Progenitor cell of endocrine pancreas (in vitro differentiated cells): ENCODE results near the gene HOXD9. TPM values are rescaled to one million over a fixed set of nuclear protein-coding genes. Genes with fewer than 3 reads are reported as not detected.

Experiments
- DNase-seq: peaks from one replicate; pipeline ENCODE4 v3.0.0; 2021; ENCODE audit warnings: low spot score; ENCODE audit not compliant: unreplicated experiment
- H3K27ac Mint-ChIP-seq: 2 replicates; pipeline ENCODE4 v1.8.0; 2021; ENCODE audit warnings: mild to moderate bottlenecking, moderate library complexity, mixed read lengths
- H3K27me3 Mint-ChIP-seq: 2 replicates; pipeline ENCODE4 v1.8.0; 2021; ENCODE audit warnings: mixed read lengths
- H3K36me3 Mint-ChIP-seq: 2 replicates; pipeline ENCODE4 v1.8.0; 2022; ENCODE audit warnings: mixed read lengths; ENCODE audit not compliant: insufficient read depth
- H3K4me1 Mint-ChIP-seq: 2 replicates; pipeline ENCODE4 v1.8.0; 2021; ENCODE audit warnings: low read depth, mixed read lengths
- H3K4me3 Mint-ChIP-seq: 2 replicates; pipeline ENCODE4 v1.8.0; 2021; ENCODE audit warnings: low read depth, mild to moderate bottlenecking, moderate library complexity, mixed read lengths
- H3K9me3 Mint-ChIP-seq: 2 replicates; pipeline ENCODE4 v1.8.0; 2021; ENCODE audit warnings: low read depth, mixed read lengths
- total RNA-seq: library from RNA; stranded (reverse); gene quantifications from 2 replicates; pipeline ENCODE4 v1.2.1, GENCODE V29; 2021
- TF ChIP-seq, protein P1 (sequence below): fragments of 200-600 bp; sonication (generic); IDR thresholded peaks from one replicate; pipeline ENCODE4 v1.5.0; 2021; ENCODE audit warnings: antibody characterized with exemption, mild to moderate bottlenecking; ENCODE audit not compliant: unreplicated experiment

Gene HOXD9
- total RNA-seq, 1 donor from 2014 or later, result not detected

DNA sequence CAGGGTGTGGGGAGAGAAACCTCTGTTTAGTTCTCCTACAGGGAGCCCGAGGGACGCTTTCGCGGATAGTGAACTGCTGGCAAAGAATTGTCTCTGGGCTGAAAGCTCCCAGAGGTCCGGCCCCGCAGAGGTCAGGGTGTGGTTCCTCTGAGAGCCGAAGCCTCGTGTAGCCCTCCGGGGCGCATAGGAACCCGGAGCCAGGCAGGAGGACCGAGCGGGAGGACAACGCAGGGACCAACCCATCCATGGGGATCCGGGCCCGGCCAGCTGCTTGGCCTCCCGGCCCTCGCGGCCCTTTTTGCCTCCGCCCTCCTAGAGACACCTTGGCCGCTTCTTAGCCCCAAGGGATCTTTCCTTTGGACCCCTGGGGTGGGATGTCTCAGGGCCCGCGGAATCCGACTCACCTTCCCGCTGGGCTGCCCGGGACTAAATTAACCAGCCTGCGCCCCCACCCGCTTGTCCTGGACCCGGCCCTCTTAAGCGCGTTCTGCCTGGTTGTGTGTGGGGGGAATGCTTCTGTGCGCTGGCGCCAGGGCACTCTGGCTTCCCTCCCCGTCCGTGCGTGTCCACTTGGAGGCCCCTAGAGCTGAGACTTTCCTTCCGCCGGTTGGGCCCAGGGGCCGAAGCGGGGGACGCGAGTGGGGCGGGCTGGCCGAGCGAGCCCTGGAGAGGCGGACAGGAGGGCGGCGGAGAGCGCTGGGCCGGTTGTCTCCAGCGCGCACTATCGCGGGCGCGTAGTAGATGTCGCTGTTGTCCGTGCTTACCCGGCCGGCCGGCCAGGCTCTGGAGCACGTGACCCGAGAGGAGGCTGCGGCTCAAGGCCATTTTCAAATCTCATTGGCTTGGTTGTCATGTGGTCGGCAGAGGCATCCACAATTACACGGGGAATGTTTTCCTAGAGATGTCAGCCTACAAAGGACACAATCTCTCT lies 6.4 kb upstream of the HOXD9 start, which contains the start of gene HOXD10:
HOXD10 (plus strand) TSS at position 896 of the 931 bp plus-strand sequence. CDS start 56 bp downstream, outside the sequence.
- TF ChIP-seq, protein P1, sequence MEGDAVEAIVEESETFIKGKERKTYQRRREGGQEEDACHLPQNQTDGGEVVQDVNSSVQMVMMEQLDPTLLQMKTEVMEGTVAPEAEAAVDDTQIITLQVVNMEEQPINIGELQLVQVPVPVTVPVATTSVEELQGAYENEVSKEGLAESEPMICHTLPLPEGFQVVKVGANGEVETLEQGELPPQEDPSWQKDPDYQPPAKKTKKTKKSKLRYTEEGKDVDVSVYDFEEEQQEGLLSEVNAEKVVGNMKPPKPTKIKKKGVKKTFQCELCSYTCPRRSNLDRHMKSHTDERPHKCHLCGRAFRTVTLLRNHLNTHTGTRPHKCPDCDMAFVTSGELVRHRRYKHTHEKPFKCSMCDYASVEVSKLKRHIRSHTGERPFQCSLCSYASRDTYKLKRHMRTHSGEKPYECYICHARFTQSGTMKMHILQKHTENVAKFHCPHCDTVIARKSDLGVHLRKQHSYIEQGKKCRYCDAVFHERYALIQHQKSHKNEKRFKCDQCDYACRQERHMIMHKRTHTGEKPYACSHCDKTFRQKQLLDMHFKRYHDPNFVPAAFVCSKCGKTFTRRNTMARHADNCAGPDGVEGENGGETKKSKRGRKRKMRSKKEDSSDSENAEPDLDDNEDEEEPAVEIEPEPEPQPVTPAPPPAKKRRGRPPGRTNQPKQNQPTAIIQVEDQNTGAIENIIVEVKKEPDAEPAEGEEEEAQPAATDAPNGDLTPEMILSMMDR, result peak; percentile 33

DNA sequence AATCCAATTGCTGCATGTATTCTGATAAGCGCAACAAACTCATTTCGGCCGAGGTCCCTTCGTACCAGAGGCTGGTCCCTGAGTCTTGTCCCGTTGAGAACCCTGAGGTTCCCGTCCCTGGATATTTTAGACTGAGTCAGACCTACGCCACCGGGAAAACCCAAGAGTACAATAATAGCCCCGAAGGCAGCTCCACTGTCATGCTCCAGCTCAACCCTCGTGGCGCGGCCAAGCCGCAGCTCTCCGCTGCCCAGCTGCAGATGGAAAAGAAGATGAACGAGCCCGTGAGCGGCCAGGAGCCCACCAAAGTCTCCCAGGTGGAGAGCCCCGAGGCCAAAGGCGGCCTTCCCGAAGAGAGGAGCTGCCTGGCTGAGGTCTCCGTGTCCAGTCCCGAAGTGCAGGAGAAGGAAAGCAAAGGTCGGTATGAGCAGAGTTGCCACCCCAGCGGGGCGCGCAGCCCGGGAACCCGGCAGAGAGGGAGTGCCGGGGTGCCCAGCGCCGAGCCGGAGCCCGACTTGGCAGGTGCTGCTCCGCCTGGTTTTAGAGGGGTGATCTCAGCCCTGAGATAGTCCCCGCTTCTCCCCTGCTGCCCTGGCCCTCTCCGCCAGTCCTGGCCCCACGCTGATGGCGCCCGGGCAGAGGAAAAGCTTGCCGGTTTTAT lies 5.2 kb upstream of the HOXD9 start:
- H3K36me3 Mint-ChIP-seq, result no peaks in the 10 kb centered on the region
- no peak for DNase-seq
- H3K9me3 Mint-ChIP-seq, result no peaks in the 10 kb centered on the region
- H3K27ac Mint-ChIP-seq, result no peak overlapping the region
- no peaks in the 10 kb centered on the region for H3K4me1 Mint-ChIP-seq
- H3K4me3 Mint-ChIP-seq, result no peak overlapping the region
- TF ChIP-seq, protein P1, result no peak
- peaks cover 95% of the 10 kb centered on the region for H3K27me3 Mint-ChIP-seq

More for the DNA sequence above, 6.4 kb upstream of the HOXD9 start, which contains the start of gene HOXD10:
- peaks cover 99% of the 10 kb centered on the region for H3K27me3 Mint-ChIP-seq
- H3K36me3 Mint-ChIP-seq, result no peaks in the 10 kb centered on the region
- no peaks in the 10 kb centered on the region for H3K9me3 Mint-ChIP-seq
- no peak for DNase-seq
- no peak within 1 kb of the TSS for H3K27ac Mint-ChIP-seq
- no peaks in the 10 kb centered on the region for H3K4me1 Mint-ChIP-seq
- no peak within 1 kb of the TSS for H3K4me3 Mint-ChIP-seq

DNA sequence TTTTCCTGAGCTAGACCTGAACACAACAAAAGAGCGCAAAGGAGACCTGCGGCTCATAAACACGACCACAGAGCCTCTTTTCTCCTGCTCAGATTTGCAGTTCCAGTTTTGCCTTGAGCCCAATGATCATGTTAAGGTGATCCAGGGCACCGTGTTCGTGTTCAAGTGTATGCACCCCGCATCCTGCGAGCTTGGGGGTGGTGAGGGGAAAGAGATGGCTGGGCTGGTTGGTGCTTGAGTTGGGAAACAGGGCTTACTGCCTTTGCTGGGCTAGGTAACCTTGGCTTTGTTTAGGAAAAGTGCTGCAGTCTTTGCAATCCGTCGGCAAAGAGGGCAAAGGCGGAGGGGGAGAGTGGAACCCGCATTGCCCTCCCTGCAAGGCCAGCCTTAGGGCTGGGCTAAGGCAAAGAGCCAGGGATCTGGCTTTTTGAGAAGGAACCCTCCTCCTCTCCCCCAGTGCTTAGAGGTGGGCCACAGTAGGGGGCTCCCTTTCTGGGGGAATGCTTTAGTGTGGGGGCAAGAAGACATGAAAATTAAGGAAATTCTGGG lies 4.6 kb upstream of the HOXD9 start:
- H3K9me3 Mint-ChIP-seq, result no peaks in the 10 kb centered on the region
- H3K4me1 Mint-ChIP-seq, result no peaks in the 10 kb centered on the region
- H3K27ac Mint-ChIP-seq, result no peak overlapping the region
- H3K36me3 Mint-ChIP-seq, result no peaks in the 10 kb centered on the region
- H3K27me3 Mint-ChIP-seq, result peaks cover 92% of the 10 kb centered on the region
- TF ChIP-seq, protein P1, result no peak
- no peak for DNase-seq
- no peak overlapping the region for H3K4me3 Mint-ChIP-seq

DNA sequence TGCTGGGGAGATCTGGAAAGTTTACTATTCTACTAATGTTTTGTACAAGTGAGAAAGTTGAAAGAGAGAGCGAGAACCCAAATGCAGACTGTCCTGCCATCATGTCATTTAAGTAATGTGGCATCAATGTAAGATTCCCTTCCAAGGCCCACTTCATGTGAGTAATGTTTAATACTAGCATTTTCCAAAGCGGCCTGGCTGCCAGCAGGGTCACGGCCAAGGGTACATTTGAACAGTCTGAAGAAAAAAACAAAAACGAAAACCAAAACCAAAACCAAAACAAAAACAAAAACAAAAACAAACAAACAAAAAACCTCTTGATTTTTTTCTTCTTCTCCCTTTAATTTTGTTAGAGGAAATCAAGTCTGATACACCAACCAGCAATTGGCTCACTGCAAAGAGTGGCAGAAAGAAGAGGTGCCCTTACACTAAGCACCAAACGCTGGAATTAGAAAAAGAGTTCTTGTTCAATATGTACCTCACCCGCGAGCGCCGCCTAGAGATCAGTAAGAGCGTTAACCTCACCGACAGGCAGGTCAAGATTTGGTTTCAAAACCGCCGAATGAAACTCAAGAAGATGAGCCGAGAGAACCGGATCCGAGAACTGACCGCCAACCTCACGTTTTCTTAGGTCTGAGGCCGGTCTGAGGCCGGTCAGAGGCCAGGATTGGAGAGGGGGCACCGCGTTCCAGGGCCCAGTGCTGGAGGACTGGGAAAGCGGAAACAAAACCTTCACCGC lies 3.7 kb upstream of the HOXD9 start:
- no peak overlapping the region for H3K4me3 Mint-ChIP-seq
- no peak for DNase-seq

More for the DNA sequence above, 3.7 kb upstream of the HOXD9 start:
- Mint-ChIP-seq H3K27me3 (peaks cover 90% of the 10 kb centered on the region), H3K36me3 (no peaks in the 10 kb centered on the region), H3K9me3 (no peaks in the 10 kb centered on the region), H3K4me1 (no peaks in the 10 kb centered on the region), H3K27ac (peak overlapping the region; percentile 55)
- TF ChIP-seq, protein P1, result peak; percentile 57
